ENCODE results near the gene CNTN4.

The CNTN4 gene

DNA sequence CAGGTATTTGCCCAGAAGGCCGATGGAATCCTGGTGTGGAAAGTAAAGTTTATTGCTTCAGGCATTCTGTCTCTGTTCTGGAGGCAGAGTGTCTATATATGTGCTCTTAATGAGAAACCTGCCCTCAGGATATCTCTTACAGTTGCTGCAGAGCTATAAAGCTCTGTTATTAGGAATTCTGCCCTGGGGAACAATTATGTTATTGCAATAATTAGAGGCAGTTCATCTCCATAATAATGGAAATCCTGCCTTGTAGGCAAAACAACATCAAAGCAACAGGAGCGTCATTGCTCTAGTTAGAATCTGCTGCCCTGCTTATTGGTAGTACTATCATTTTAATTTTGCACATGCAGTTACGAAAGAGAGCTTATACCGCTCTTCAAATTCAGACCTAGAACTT is 835.9 kb downstream of the CNTN4 start:
- H3K4me3 ChIP-seq (ENCODE audit: low read depth, low read length), result no peak overlapping the region
- TF ChIP-seq, protein P1, sequence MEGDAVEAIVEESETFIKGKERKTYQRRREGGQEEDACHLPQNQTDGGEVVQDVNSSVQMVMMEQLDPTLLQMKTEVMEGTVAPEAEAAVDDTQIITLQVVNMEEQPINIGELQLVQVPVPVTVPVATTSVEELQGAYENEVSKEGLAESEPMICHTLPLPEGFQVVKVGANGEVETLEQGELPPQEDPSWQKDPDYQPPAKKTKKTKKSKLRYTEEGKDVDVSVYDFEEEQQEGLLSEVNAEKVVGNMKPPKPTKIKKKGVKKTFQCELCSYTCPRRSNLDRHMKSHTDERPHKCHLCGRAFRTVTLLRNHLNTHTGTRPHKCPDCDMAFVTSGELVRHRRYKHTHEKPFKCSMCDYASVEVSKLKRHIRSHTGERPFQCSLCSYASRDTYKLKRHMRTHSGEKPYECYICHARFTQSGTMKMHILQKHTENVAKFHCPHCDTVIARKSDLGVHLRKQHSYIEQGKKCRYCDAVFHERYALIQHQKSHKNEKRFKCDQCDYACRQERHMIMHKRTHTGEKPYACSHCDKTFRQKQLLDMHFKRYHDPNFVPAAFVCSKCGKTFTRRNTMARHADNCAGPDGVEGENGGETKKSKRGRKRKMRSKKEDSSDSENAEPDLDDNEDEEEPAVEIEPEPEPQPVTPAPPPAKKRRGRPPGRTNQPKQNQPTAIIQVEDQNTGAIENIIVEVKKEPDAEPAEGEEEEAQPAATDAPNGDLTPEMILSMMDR (IDR thresholded peaks at IDR 0.05; ENCODE audit: low read depth, low read length), result no peak

DNA sequence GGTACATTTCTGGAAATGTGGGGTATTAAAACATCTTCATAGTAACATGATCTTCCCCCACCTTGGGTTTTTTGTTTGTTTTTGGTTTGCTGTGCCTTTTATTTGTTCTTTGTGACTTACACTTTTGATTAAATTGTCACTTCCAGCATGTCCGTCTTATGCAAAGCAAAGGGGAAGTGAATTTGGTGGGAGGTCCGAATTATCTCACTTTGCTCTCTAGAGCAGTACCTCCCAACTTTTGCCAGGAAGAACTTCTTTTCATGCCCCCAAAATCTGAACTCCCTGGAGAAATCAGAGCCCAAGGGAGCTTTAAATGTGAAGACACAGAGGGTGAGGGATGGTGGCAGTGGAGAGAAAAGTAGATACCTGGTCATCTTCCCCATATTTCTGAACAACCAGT is 838.4 kb downstream of the CNTN4 start:
- H3K4me3 ChIP-seq (ENCODE audit: low read depth, low read length), result no peak overlapping the region
- TF ChIP-seq, protein P1 (IDR thresholded peaks at IDR 0.05; ENCODE audit: low read depth, low read length), result no peak

DNA sequence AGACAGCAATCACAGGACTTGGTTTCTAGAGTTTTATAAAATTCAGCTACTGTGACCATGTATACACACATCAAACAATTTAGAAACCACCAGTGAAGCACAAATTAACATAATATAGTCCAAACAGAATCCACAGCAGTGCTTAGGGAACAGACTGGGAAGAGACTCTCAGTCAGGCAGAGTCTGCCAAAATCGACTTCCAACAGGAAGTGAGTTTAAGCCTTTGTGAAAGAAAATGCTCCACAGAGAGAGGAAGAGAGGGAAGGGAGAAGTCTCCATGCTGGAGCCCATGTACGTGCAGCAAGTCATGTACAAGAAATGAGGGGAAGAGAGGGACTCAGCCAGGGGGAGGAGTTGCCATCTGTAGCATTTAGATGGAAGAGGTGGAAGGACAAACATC is 838.9 kb downstream of the CNTN4 start:
- no peak overlapping the region for H3K4me3 ChIP-seq (ENCODE audit: low read depth, low read length)
- TF ChIP-seq, protein P1 (IDR thresholded peaks at IDR 0.05; ENCODE audit: low read depth, low read length), result no peak

DNA sequence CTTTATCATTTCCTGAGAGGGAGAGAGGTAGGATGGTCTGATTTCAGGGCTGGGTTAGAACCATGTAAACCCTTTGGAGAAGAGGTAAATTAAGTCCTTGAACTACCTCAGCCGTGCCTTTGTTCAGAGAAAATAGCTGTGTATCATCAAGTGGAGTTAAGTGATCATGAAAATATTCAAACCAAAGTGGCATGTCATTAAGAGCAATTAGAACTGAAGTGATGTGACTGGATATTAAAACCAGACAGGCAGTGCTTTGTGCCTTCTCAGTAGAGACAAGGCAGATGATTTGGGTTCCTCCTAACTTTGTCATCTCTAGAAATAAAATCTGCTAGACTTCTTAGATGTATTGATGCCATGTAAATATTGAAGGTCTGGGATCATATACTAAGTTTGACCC is 840.0 kb downstream of the CNTN4 start:
- TF ChIP-seq, protein P1 (IDR thresholded peaks at IDR 0.05; ENCODE audit: low read depth, low read length), result no peak
- no peak overlapping the region for H3K4me3 ChIP-seq (ENCODE audit: low read depth, low read length)

DNA sequence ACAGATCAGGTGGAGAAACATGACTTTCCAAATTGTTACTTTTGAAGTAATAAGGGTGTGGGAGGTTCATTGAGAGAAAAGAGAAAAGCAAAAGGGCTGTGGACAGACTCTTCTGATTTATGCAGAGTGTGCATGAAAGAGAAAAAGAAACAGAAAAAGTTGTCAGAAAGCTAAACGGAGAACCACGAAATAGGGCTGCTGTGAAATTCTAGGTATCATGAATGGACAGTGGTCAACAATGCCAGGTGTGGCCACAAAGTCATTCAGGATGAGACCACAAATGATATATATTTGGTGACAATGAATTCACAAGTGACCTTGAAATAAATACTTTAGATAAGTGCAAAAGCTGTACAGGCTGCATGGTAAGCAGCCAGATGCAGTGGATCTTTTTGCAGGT is 841.4 kb downstream of the CNTN4 start:
- H3K4me3 ChIP-seq (ENCODE audit: low read depth, low read length), result no peak overlapping the region
- TF ChIP-seq, protein P1 (IDR thresholded peaks at IDR 0.05; ENCODE audit: low read depth, low read length), result no peak

DNA sequence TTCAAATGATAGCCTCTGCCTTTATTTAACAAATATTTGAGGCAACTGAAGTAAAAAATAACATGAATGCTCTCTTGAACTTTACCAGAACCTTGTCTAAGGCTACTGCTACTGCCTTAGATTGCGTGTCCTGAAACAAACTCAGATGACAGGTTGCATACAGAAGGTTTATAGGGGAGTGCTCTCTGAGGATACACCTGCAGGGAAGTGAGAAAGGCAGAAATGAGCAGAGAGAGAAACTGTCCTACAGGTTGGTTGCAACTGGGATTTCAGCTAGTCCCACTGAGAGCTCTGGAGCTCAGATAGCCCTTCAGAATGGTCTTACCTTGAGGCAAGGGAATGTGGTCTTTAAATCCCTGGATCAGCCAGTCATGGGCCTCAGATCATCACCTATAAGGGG is 846.0 kb downstream of the CNTN4 start:
- H3K4me3 ChIP-seq (ENCODE audit: low read depth, low read length), result no peak overlapping the region

DNA sequence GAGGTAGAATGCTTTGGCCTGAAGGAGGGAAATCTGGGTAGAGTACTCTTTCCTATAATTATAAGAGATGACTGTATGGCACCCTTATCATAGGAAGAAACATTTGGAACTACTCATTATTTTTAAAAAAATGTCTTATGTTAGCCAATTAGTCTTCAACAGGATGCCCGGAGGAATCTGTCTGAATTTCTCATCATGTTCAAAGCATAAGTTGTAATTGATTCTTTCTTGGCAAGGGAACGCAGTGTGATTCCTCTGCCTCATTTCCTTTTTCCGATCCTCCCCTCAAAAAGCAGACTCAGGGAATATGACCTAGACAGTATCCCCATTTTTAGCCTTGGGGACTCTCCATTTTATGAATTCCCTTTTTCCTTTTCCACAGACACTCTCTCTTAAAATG is 846.5 kb downstream of the CNTN4 start:
- no peak overlapping the region for H3K4me3 ChIP-seq (ENCODE audit: low read depth, low read length)
- TF ChIP-seq, protein P1 (IDR thresholded peaks at IDR 0.05; ENCODE audit: low read depth, low read length), result no peak

More for the DNA sequence above, 846.0 kb downstream of the CNTN4 start:
- TF ChIP-seq, protein P1 (IDR thresholded peaks at IDR 0.05; ENCODE audit: low read depth, low read length), result no peak

Measured in WI38 (cell line).